Measurements from ENCODE around the gene GUCD1.

GUCD1 gene

GRCh38 chr22:24507716-24508115 lies 47.2 kb downstream of the GUCD1 start:
- H3K4me3 ChIP-seq (ENCODE audit: low read depth, low read length) = 0 out of 2 replicates have a peak overlapping the region, but pooled peaks have one; percentile 5

GRCh38 chr22:24506802-24507438 lies 48.0 kb downstream of the GUCD1 start:
- Histone ChIP-seq H3K4me3 (ENCODE audit: low read depth, low read length) (0 out of 2 replicates have a peak overlapping the region, but pooled peaks have one; percentile 5), H3K36me3 (ENCODE audit: control insufficient read depth, insufficient read depth, low read length) (no peaks in the 10 kb centered on the region), H3K9me3 (ENCODE audit: control insufficient read depth, insufficient read depth, low read length) (no peaks in the 10 kb centered on the region), H3K27me3 (ENCODE audit: control insufficient read depth, insufficient read depth, low read length) (no peaks in the 10 kb centered on the region), H3K4me1 (ENCODE audit: control insufficient read depth, insufficient read depth, low read length) (peaks cover 15% of the 10 kb centered on the region), H3K27ac (ENCODE audit: low read depth, low read length) (peak overlapping the region; percentile 88), H3K9ac (ENCODE audit: low read depth, low read length) (no peak overlapping the region)

More at GRCh38 chr22:24507716-24508115, 47.2 kb downstream of the GUCD1 start:
- H3K9me3 ChIP-seq (ENCODE audit: control insufficient read depth, insufficient read depth, low read length) = no peaks in the 10 kb centered on the region
- no peaks in the 10 kb centered on the region for H3K36me3 ChIP-seq (ENCODE audit: control insufficient read depth, insufficient read depth, low read length)
- no peaks in the 10 kb centered on the region for H3K27me3 ChIP-seq (ENCODE audit: control insufficient read depth, insufficient read depth, low read length)
- no peak overlapping the region for H3K9ac ChIP-seq (ENCODE audit: low read depth, low read length)
- peak overlapping the region; percentile 88 for H3K27ac ChIP-seq (ENCODE audit: low read depth, low read length)
- peaks cover 15% of the 10 kb centered on the region for H3K4me1 ChIP-seq (ENCODE audit: control insufficient read depth, insufficient read depth, low read length)

GRCh38 chr22:24504956-24505736 lies 49.8 kb downstream of the GUCD1 start:
- Histone ChIP-seq H3K9me3 (ENCODE audit: control insufficient read depth, insufficient read depth, low read length) (no peaks in the 10 kb centered on the region), H3K27ac (ENCODE audit: low read depth, low read length) (no peak overlapping the region), H3K4me1 (ENCODE audit: control insufficient read depth, insufficient read depth, low read length) (peaks cover 15% of the 10 kb centered on the region), H3K36me3 (ENCODE audit: control insufficient read depth, insufficient read depth, low read length) (no peaks in the 10 kb centered on the region), H3K4me3 (ENCODE audit: low read depth, low read length) (no peak overlapping the region), H3K27me3 (ENCODE audit: control insufficient read depth, insufficient read depth, low read length) (no peaks in the 10 kb centered on the region), H3K9ac (ENCODE audit: low read depth, low read length) (no peak overlapping the region)

GRCh38 chr22:24504540-24504939 lies 50.4 kb downstream of the GUCD1 start:
- Histone ChIP-seq H3K27me3 (ENCODE audit: control insufficient read depth, insufficient read depth, low read length) (no peaks in the 10 kb centered on the region), H3K9ac (ENCODE audit: low read depth, low read length) (no peak overlapping the region), H3K4me1 (ENCODE audit: control insufficient read depth, insufficient read depth, low read length) (peaks cover 15% of the 10 kb centered on the region), H3K4me3 (ENCODE audit: low read depth, low read length) (no peak overlapping the region), H3K9me3 (ENCODE audit: control insufficient read depth, insufficient read depth, low read length) (no peaks in the 10 kb centered on the region), H3K27ac (ENCODE audit: low read depth, low read length) (no peak overlapping the region), H3K36me3 (ENCODE audit: control insufficient read depth, insufficient read depth, low read length) (no peaks in the 10 kb centered on the region)

GRCh38 chr22:24503843-24504338 lies 51.0 kb downstream of the GUCD1 start:
- H3K9ac ChIP-seq (ENCODE audit: low read depth, low read length) = no peak overlapping the region
- no peak overlapping the region for H3K4me3 ChIP-seq (ENCODE audit: low read depth, low read length)
- no peaks in the 10 kb centered on the region for H3K9me3 ChIP-seq (ENCODE audit: control insufficient read depth, insufficient read depth, low read length)
- H3K27ac ChIP-seq (ENCODE audit: low read depth, low read length) = no peak overlapping the region
- no peaks in the 10 kb centered on the region for H3K36me3 ChIP-seq (ENCODE audit: control insufficient read depth, insufficient read depth, low read length)
- peaks cover 15% of the 10 kb centered on the region for H3K4me1 ChIP-seq (ENCODE audit: control insufficient read depth, insufficient read depth, low read length)
- H3K27me3 ChIP-seq (ENCODE audit: control insufficient read depth, insufficient read depth, low read length) = no peaks in the 10 kb centered on the region

GRCh38 chr22:24503137-24503842 lies 51.6 kb downstream of the GUCD1 start:
- Histone ChIP-seq H3K36me3 (ENCODE audit: control insufficient read depth, insufficient read depth, low read length) (no peaks in the 10 kb centered on the region), H3K4me1 (ENCODE audit: control insufficient read depth, insufficient read depth, low read length) (peaks cover 15% of the 10 kb centered on the region), H3K9ac (ENCODE audit: low read depth, low read length) (no peak overlapping the region), H3K27ac (ENCODE audit: low read depth, low read length) (no peak overlapping the region), H3K27me3 (ENCODE audit: control insufficient read depth, insufficient read depth, low read length) (no peaks in the 10 kb centered on the region), H3K9me3 (ENCODE audit: control insufficient read depth, insufficient read depth, low read length) (no peaks in the 10 kb centered on the region), H3K4me3 (ENCODE audit: low read depth, low read length) (no peak overlapping the region)

GRCh38 chr22:24502541-24502940 lies 52.4 kb downstream of the GUCD1 start:
- Histone ChIP-seq H3K4me1 (ENCODE audit: control insufficient read depth, insufficient read depth, low read length) (peaks cover 13% of the 10 kb centered on the region), H3K36me3 (ENCODE audit: control insufficient read depth, insufficient read depth, low read length) (no peaks in the 10 kb centered on the region), H3K27me3 (ENCODE audit: control insufficient read depth, insufficient read depth, low read length) (peaks cover 2% of the 10 kb centered on the region; the same call in 1 of the 2 replicates), H3K9ac (ENCODE audit: low read depth, low read length) (no peak overlapping the region), H3K9me3 (ENCODE audit: control insufficient read depth, insufficient read depth, low read length) (no peaks in the 10 kb centered on the region), H3K27ac (ENCODE audit: low read depth, low read length) (no peak overlapping the region), H3K4me3 (ENCODE audit: low read depth, low read length) (no peak overlapping the region)

GRCh38 chr22:24502034-24502433 lies 52.9 kb downstream of the GUCD1 start:
- Histone ChIP-seq H3K4me3 (ENCODE audit: low read depth, low read length) (no peak overlapping the region), H3K27ac (ENCODE audit: low read depth, low read length) (no peak overlapping the region), H3K9ac (ENCODE audit: low read depth, low read length) (no peak overlapping the region), H3K36me3 (ENCODE audit: control insufficient read depth, insufficient read depth, low read length) (no peaks in the 10 kb centered on the region), H3K4me1 (ENCODE audit: control insufficient read depth, insufficient read depth, low read length) (peaks cover 8% of the 10 kb centered on the region), H3K27me3 (ENCODE audit: control insufficient read depth, insufficient read depth, low read length) (peaks cover 7% of the 10 kb centered on the region), H3K9me3 (ENCODE audit: control insufficient read depth, insufficient read depth, low read length) (no peaks in the 10 kb centered on the region)

GRCh38 chr22:24501301-24502005 lies 53.5 kb downstream of the GUCD1 start:
- Histone ChIP-seq H3K4me1 (ENCODE audit: control insufficient read depth, insufficient read depth, low read length) (peaks cover 2% of the 10 kb centered on the region; the same call in 1 of the 2 replicates), H3K9ac (ENCODE audit: low read depth, low read length) (no peak overlapping the region), H3K9me3 (ENCODE audit: control insufficient read depth, insufficient read depth, low read length) (no peaks in the 10 kb centered on the region), H3K27me3 (ENCODE audit: control insufficient read depth, insufficient read depth, low read length) (peaks cover 13% of the 10 kb centered on the region), H3K36me3 (ENCODE audit: control insufficient read depth, insufficient read depth, low read length) (no peaks in the 10 kb centered on the region), H3K27ac (ENCODE audit: low read depth, low read length) (no peak overlapping the region), H3K4me3 (ENCODE audit: low read depth, low read length) (no peak overlapping the region)

- no peaks in the 10 kb centered on the region for H3K4me1 ChIP-seq (ENCODE audit: control insufficient read depth, insufficient read depth, low read length)
- peaks cover 24% of the 10 kb centered on the region for H3K27me3 ChIP-seq (ENCODE audit: control insufficient read depth, insufficient read depth, low read length)
- no peaks in the 10 kb centered on the region for H3K36me3 ChIP-seq (ENCODE audit: control insufficient read depth, insufficient read depth, low read length)
- peak overlapping the region; percentile 16 for H3K27ac ChIP-seq (ENCODE audit: low read depth, low read length)
- no peak overlapping the region for H3K4me3 ChIP-seq (ENCODE audit: low read depth, low read length)
- H3K9ac ChIP-seq (ENCODE audit: low read depth, low read length) = no peak overlapping the region
- no peaks in the 10 kb centered on the region for H3K9me3 ChIP-seq (ENCODE audit: control insufficient read depth, insufficient read depth, low read length)
Observed at GRCh38 chr22:24500277-24500820, 54.6 kb downstream of the GUCD1 start.
